ENCODE data around the gene ZNF354C.

DNA sequence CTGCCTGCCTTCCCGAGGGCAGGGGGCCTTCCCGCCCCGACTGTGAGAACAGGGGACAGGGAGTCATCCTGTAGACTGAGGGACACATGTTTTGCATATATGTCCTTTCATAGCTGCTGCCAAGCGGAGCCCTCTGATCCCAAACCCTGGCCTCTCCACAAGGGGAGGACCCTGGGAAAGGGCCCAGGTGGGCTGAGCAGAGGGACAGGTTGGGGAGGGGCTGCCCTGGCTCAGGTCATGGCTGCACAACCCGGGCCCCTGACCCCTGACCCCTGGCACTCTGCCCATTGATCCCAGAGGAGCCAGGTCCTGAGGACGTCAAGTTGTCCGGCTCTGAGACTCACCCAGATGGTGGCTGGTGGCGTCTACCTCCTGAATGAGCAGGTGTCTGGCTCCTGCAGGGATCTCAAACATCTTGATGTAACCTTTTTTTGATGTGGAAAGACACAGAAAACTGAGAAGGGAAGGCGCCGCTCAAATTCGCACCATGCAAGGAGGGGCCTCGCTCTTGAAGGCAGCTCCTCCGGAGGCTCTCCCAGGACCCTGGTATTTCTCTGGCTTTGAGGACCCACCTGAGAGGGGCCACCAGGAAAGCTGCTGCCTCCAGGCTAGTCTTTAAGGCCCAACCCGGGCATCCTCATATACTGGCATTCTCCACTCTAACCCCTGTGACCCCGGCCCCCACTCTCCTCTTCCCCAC, 71.9 kb downstream of the ZNF354C start:
- TF ChIP-seq CTCF (IDR thresholded peaks at IDR 0.05; ENCODE audit: control extremely low read depth in 1 of 3, insufficient read depth in 1 of 3, low read depth in 1 of 3, low read length in 3 of 3): no peak
- TF ChIP-seq POLR2A (IDR thresholded peaks at IDR 0.05; ENCODE audit: control extremely low read depth in 1 of 2, low read depth in 2 of 2, low read length in 2 of 2): no peak
- TF ChIP-seq GABPA (IDR thresholded peaks at IDR 0.05; ENCODE audit: borderline replicate concordance, insufficient read depth, low read length): no peak
